Progenitor cell of endocrine pancreas (in vitro differentiated cells): ENCODE results near the gene COPG2. TPM values are rescaled to one million over a fixed set of nuclear protein-coding genes. Genes with fewer than 3 reads are reported as not detected.

Source experiments
- DNase-seq: peaks from one replicate; pipeline ENCODE4 v3.0.0; 2021; ENCODE audit warnings: low spot score; ENCODE audit not compliant: unreplicated experiment
- H3K27ac Mint-ChIP-seq: 2 replicates; pipeline ENCODE4 v1.8.0; 2021; ENCODE audit warnings: mild to moderate bottlenecking, moderate library complexity, mixed read lengths
- H3K27me3 Mint-ChIP-seq: 2 replicates; pipeline ENCODE4 v1.8.0; 2021; ENCODE audit warnings: mixed read lengths
- H3K36me3 Mint-ChIP-seq: 2 replicates; pipeline ENCODE4 v1.8.0; 2022; ENCODE audit warnings: mixed read lengths; ENCODE audit not compliant: insufficient read depth
- H3K4me1 Mint-ChIP-seq: 2 replicates; pipeline ENCODE4 v1.8.0; 2021; ENCODE audit warnings: low read depth, mixed read lengths
- H3K4me3 Mint-ChIP-seq: 2 replicates; pipeline ENCODE4 v1.8.0; 2021; ENCODE audit warnings: low read depth, mild to moderate bottlenecking, moderate library complexity, mixed read lengths
- H3K9me3 Mint-ChIP-seq: 2 replicates; pipeline ENCODE4 v1.8.0; 2021; ENCODE audit warnings: low read depth, mixed read lengths
- total RNA-seq: library from RNA; stranded (reverse); gene quantifications from 2 replicates; pipeline ENCODE4 v1.2.1, GENCODE V29; 2021
- TF ChIP-seq, protein P1 (sequence below): fragments of 200-600 bp; sonication (generic); IDR thresholded peaks from one replicate; pipeline ENCODE4 v1.5.0; 2021; ENCODE audit warnings: antibody characterized with exemption, mild to moderate bottlenecking; ENCODE audit not compliant: unreplicated experiment

The COPG2 gene
- total RNA-seq, 1 donor from 2014 or later = 57.6 TPM

DNA sequence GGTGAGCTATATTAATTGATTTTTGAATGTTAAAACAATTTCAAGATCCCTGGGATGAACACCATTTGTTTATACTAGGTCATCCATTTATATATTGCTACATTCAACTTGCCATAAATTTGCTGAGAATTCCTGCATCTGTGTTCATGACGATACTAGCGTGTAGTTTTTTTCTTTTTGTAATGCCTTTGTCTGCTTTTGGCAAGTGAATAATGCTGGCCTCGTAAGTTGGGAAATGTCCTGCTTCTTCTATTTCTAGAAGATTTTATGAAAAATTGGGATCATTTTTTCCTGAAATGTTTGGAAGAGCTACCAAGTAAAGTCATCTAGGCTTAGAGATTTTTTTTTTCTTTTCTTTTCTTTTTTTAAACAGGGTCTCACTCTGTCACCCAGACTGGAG, 189.6 kb downstream of the COPG2 start:
- peaks cover 13% of the 10 kb centered on the region for H3K4me1 Mint-ChIP-seq
- H3K4me3 Mint-ChIP-seq = no peak overlapping the region
- peaks cover 8% of the 10 kb centered on the region for H3K9me3 Mint-ChIP-seq
- no peak for DNase-seq
- H3K36me3 Mint-ChIP-seq = no peaks in the 10 kb centered on the region
- H3K27ac Mint-ChIP-seq = no peak overlapping the region
- TF ChIP-seq, protein P1, sequence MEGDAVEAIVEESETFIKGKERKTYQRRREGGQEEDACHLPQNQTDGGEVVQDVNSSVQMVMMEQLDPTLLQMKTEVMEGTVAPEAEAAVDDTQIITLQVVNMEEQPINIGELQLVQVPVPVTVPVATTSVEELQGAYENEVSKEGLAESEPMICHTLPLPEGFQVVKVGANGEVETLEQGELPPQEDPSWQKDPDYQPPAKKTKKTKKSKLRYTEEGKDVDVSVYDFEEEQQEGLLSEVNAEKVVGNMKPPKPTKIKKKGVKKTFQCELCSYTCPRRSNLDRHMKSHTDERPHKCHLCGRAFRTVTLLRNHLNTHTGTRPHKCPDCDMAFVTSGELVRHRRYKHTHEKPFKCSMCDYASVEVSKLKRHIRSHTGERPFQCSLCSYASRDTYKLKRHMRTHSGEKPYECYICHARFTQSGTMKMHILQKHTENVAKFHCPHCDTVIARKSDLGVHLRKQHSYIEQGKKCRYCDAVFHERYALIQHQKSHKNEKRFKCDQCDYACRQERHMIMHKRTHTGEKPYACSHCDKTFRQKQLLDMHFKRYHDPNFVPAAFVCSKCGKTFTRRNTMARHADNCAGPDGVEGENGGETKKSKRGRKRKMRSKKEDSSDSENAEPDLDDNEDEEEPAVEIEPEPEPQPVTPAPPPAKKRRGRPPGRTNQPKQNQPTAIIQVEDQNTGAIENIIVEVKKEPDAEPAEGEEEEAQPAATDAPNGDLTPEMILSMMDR = no peak
- H3K27me3 Mint-ChIP-seq = no peaks in the 10 kb centered on the region

DNA sequence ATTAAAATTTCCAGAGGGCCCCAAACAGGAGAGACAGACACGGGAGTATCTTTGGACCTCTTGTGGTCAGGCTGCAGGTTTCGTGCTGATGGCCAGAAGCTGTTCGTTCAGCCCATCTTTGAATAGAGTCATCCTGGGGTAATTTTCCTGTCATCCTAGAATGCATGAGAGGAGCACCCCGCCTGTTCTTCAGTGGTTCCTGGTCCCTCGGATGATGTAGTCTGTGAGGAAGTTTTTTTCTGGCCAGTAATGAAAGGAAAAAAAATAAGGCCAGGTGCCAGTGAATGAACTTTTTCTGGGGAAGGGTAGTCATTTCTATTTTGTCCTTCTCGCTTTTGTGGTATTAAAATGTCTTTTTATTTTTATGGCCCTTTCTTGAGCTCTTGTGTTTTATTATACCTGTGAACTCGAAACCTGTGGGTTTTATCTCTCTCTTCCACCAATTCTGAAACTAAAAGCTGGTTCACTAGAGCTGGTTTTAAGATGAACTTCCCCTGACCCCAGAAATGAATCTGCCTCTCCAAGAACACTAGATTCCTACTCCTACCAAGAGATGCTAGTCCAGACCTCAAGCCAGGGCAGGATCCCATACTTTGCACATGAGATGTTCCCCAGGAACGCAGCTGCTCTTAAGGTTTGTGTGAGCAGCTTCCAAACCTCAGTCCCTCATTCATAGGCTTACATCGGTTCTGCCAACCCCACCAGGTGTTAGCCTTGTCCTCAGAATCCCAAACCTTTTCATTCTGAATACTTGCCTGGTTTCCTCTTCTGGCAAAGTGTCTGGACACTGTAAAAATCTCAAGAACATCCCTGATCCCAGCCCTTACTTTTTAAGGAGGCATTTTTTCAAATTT, 192.0 kb downstream of the COPG2 start:
- TF ChIP-seq, protein P1 = no peak
- no peak overlapping the region for H3K27ac Mint-ChIP-seq
- H3K4me3 Mint-ChIP-seq = no peak overlapping the region
- DNase-seq = no peak
- H3K27me3 Mint-ChIP-seq = no peaks in the 10 kb centered on the region
- peaks cover 8% of the 10 kb centered on the region for H3K9me3 Mint-ChIP-seq
- H3K4me1 Mint-ChIP-seq = peaks cover 9% of the 10 kb centered on the region
- no peaks in the 10 kb centered on the region for H3K36me3 Mint-ChIP-seq

- Mint-ChIP-seq H3K4me3 (no peak overlapping the region), H3K27ac (no peak overlapping the region), H3K4me1 (peaks cover 9% of the 10 kb centered on the region), H3K9me3 (peaks cover 8% of the 10 kb centered on the region), H3K27me3 (no peaks in the 10 kb centered on the region), H3K36me3 (no peaks in the 10 kb centered on the region)
- TF ChIP-seq, protein P1 = no peak
- DNase-seq = no peak
Measured at GRCh38 chr7:130475776-130476175, 192.8 kb downstream of the COPG2 start.

GRCh38 chr7:130473876-130474275, 194.7 kb downstream of the COPG2 start:
- Mint-ChIP-seq H3K4me1 (peaks cover 9% of the 10 kb centered on the region), H3K9me3 (peaks cover 8% of the 10 kb centered on the region), H3K27ac (no peak overlapping the region), H3K36me3 (no peaks in the 10 kb centered on the region), H3K4me3 (no peak overlapping the region), H3K27me3 (no peaks in the 10 kb centered on the region)
- no peak for DNase-seq
- TF ChIP-seq, protein P1 = no peak

DNA sequence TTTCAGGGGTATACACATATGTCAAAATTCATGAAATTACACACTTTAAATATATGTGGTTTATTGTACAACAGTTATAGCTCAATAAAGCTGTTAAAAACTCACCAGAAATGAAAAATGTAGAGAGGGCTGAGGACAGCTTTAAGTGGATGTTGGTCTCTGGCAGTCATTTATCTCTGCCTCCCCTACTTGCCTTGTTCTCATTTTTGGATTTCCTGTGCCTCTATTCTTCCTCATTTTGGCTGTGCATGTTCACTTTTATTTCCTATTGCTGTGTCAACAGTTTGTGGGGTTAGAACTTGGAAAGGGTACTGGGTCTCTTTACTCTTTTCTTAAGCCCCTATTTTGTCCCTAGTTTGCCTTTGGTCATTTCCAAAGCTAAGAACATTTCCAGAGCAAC, 195.3 kb downstream of the COPG2 start:
- Mint-ChIP-seq H3K9me3 (peaks cover 8% of the 10 kb centered on the region), H3K27ac (no peak overlapping the region), H3K27me3 (no peaks in the 10 kb centered on the region), H3K36me3 (no peaks in the 10 kb centered on the region), H3K4me3 (no peak overlapping the region), H3K4me1 (peaks cover 9% of the 10 kb centered on the region)
- no peak for DNase-seq
- TF ChIP-seq, protein P1 = no peak
